Parathyroid adenoma (tissue), 2 donors: ENCODE measurements around the gene IGF1.
"Not testable (repeated sequence)": the region's sequence is repeated elsewhere in the genome, so short reads cannot be mapped to it uniquely, and the experiment has no call there.

Experiments
- H2AFZ ChIP-seq: fragments of 300-600 bp; sonication (generic); one replicate; pipeline ENCODE4 v1.7.0; 2017; ENCODE audit warnings: antibody characterized with exemption, mild to moderate bottlenecking
- H3K27ac ChIP-seq: fragments of 300-600 bp; sonication (generic); one replicate; pipeline ENCODE4 v1.7.0; 2017
- H3K27me3 ChIP-seq: fragments of 300-600 bp; sonication (generic); one replicate; pipeline ENCODE4 v1.7.0; 2017; ENCODE audit warnings: low read length; ENCODE audit not compliant: control insufficient read depth, insufficient read depth
- H3K36me3 ChIP-seq: fragments of 300-600 bp; sonication (generic); one replicate; pipeline ENCODE4 v1.7.0; 2017; ENCODE audit warnings: low read length; ENCODE audit not compliant: control insufficient read depth, insufficient read depth
- H3K4me1 ChIP-seq: fragments of 300-600 bp; sonication (generic); one replicate; pipeline ENCODE4 v1.7.0; 2017; ENCODE audit warnings: control low read depth
- H3K4me2 ChIP-seq: fragments of 300-600 bp; sonication (generic); one replicate; pipeline ENCODE4 v1.7.0; 2017; ENCODE audit warnings: low read length
- H3K4me3 ChIP-seq: fragments of 300-600 bp; sonication (generic); one replicate; pipeline ENCODE4 v1.7.0; 2017; ENCODE audit warnings: low read depth, low read length
- H3K79me2 ChIP-seq: fragments of 300-600 bp; sonication (generic); one replicate; pipeline ENCODE4 v1.7.0; 2017; ENCODE audit warnings: control low read depth
- H3K9ac ChIP-seq: fragments of 300-600 bp; sonication (generic); one replicate; pipeline ENCODE4 v1.7.0; 2017; ENCODE audit warnings: mild to moderate bottlenecking
- H3K9me3 ChIP-seq: fragments of 300-600 bp; sonication (generic); one replicate; pipeline ENCODE4 v1.7.0; 2017; ENCODE audit warnings: low read length; ENCODE audit not compliant: control insufficient read depth
- TF ChIP-seq, protein P1 (sequence below): fragments of 300-600 bp; sonication (generic); IDR thresholded peaks from one replicate; pipeline ENCODE4 v1.7.0; 2017; ENCODE audit warnings: antibody characterized with exemption, mild to moderate bottlenecking
- donor health status: primary hyperparathyroidism.

The IGF1 gene

DNA sequence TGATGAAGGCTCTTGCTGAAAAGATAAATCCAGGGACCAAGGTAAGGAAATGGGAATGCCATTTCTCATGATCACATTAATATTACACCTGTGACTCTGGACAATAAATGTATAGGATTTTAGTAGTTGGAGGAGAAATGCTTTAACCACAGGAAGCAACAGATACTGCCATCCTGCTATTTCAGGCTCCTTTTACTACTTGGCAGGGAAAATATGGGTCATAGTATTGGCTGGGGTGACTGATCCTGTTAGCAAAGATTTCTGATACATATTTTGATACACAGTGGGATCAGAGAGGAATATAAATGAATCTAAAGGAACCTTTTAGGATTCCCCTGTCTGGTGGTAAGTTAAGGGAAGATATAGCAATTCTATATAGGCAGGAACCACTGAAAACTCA, 115.0 kb downstream of the IGF1 start:
- no peaks in the 10 kb centered on the region for H3K27me3 ChIP-seq
- no peaks in the 10 kb centered on the region for H3K79me2 ChIP-seq
- H3K4me2 ChIP-seq = no peak overlapping the region
- no peak overlapping the region for H3K27ac ChIP-seq
- no peak overlapping the region for H2AFZ ChIP-seq
- no peak overlapping the region for H3K9ac ChIP-seq
- H3K4me3 ChIP-seq = no peak overlapping the region
- H3K9me3 ChIP-seq = no peaks in the 10 kb centered on the region
- TF ChIP-seq, protein P1, sequence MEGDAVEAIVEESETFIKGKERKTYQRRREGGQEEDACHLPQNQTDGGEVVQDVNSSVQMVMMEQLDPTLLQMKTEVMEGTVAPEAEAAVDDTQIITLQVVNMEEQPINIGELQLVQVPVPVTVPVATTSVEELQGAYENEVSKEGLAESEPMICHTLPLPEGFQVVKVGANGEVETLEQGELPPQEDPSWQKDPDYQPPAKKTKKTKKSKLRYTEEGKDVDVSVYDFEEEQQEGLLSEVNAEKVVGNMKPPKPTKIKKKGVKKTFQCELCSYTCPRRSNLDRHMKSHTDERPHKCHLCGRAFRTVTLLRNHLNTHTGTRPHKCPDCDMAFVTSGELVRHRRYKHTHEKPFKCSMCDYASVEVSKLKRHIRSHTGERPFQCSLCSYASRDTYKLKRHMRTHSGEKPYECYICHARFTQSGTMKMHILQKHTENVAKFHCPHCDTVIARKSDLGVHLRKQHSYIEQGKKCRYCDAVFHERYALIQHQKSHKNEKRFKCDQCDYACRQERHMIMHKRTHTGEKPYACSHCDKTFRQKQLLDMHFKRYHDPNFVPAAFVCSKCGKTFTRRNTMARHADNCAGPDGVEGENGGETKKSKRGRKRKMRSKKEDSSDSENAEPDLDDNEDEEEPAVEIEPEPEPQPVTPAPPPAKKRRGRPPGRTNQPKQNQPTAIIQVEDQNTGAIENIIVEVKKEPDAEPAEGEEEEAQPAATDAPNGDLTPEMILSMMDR = no peak
- H3K36me3 ChIP-seq = no peaks in the 10 kb centered on the region
- no peaks in the 10 kb centered on the region for H3K4me1 ChIP-seq

DNA sequence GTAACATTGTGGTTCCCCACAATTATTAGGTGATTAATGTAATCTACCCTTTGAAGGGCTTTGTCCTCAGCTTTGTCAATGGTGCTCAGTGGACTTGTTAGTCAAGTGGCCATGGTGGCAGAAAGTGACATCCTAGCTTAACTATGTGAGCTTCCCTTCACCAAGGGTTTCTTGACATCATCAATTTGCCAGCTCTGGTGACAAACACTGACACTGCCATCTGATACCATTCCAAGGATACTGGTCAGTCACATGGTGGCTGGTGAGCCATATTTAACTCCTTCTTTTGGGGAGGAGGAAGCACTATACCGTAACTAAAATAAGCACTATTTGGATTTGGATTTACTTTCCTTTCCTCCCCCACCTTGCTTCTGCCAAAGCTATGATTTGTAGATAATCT, 115.7 kb downstream of the IGF1 start:
- TF ChIP-seq, protein P1 = no peak
- Histone ChIP-seq H3K36me3 (no peaks in the 10 kb centered on the region), H3K27me3 (no peaks in the 10 kb centered on the region), H2AFZ (no peak overlapping the region), H3K27ac (no peak overlapping the region), H3K79me2 (no peaks in the 10 kb centered on the region), H3K4me1 (no peaks in the 10 kb centered on the region), H3K9me3 (no peaks in the 10 kb centered on the region), H3K4me3 (no peak overlapping the region), H3K4me2 (no peak overlapping the region), H3K9ac (no peak overlapping the region)

DNA sequence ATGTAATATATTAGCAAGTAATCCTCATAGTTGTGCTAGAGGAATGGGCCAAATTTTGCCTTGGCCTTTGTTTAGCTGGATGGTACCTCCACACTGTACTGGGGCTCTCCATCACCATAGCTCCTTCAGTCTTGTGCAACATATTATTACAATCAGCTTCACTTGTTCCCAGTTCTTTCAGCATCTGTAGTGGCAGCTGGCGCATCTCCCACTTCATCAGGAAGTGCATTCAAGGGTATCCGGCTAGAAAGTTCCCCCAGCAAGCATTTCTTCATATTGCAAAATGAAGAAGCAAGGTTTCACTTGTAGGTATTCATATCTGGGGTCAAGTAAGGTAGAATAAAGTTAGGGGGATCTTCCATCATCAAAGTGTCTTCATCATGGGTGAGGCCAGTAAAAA, 123.7 kb downstream of the IGF1 start:
- Histone ChIP-seq H3K9ac (no peak overlapping the region), H3K27me3 (no peaks in the 10 kb centered on the region), H3K9me3 (no peaks in the 10 kb centered on the region), H3K4me1 (no peaks in the 10 kb centered on the region), H3K79me2 (no peaks in the 10 kb centered on the region), H3K4me2 (no peak overlapping the region), H2AFZ (no peak overlapping the region), H3K4me3 (no peak overlapping the region), H3K27ac (no peak overlapping the region), H3K36me3 (no peaks in the 10 kb centered on the region)
- TF ChIP-seq, protein P1 = no peak

DNA sequence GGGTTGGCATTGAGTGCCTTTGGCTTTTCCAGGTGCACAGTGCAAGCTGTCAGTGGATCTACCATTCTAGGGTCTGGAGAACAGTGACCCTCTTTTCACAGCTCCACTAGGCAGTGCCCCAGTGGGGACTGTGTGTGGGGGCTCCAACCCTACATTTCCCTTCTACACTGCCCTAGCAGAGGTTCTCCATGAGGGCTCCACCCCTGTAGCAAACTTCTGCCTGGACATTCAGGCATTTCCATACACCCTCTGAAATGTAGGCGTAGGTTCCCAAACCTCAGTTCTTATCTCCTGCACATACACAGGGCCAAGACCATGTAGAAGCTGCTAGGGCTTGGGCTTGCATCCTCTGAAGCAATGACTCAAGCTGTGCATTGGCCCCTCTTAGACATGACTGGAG, 126.1 kb downstream of the IGF1 start:
- not testable (repeated sequence) for H3K4me1 ChIP-seq, H3K9me3 ChIP-seq, H3K9ac ChIP-seq, H3K27me3 ChIP-seq, H3K79me2 ChIP-seq, H3K4me2 ChIP-seq, H2AFZ ChIP-seq, H3K36me3 ChIP-seq, H3K27ac ChIP-seq, H3K4me3 ChIP-seq

DNA sequence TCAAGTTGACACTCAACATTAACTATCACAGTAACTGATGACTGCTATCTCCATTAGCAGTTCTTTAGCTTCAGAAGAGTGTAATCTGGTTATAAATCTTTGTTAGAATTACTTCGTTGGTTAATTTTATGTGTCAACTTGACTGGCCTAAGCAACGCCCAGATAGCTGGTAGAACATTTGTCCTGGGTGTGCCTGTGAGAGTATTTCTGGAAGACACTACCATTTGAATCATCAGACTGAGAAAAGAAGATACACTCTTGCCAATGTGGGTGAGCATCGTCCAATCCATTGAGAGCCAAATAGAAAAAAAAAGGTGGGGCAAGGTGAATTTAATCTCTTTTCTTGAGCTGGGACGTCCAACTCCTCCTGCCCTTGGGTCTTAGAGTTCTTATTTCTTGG, 129.0 kb downstream of the IGF1 start:
- Histone ChIP-seq H3K79me2 (no peaks in the 10 kb centered on the region), H2AFZ (no peak overlapping the region), H3K4me3 (no peak overlapping the region), H3K9me3 (no peaks in the 10 kb centered on the region), H3K4me1 (no peaks in the 10 kb centered on the region), H3K27me3 (no peaks in the 10 kb centered on the region), H3K27ac (no peak overlapping the region), H3K9ac (no peak overlapping the region), H3K36me3 (no peaks in the 10 kb centered on the region), H3K4me2 (no peak overlapping the region)
- TF ChIP-seq, protein P1 = no peak
